NCI-H226 (cell line): ENCODE measurements around the gene TWNK.

Experiments
- DNase-seq: peaks from one replicate; pipeline ENCODE4 v3.0.0-alpha.2; 2015

Gene TWNK

DNA sequence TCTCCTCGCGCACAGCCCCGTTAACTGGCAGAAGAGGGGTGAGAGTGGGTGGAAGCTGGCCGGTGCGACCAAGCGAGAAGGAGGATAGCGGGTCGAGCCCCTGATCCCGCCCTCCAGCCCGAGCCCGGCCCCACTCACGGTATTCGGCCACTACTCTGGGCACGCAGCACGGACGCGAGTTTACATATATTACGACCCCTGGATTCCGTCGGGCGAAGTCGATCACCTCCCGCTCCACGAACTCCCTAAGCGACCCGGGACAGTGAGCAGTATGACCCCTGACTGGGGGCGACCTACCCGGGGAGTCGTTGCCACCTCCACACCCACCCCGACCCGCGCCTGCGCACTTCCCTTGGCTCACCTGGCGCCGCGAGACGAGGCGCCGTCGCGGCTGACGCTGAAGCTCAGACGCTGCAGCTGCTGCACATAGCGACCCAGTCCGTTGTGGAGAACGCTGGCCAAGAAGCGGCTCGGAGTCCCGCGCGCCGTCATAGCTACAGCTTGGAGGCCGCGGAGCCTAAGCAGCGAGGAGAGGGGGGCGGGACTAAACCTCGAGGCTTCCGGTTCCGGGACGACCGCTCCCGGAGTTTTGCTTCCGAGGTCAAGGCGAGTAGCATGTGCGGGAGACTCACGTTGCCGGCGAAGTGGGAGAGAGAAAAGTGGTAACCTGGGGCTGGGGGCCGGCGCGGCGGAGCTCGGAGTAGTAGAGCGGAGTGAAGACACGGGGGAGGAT is at the start of gene TWNK, which contains the start of gene MRPL43:
TWNK (plus strand) TSS at position 592 of the 733 bp plus-strand sequence. CDS start 668 bp downstream, outside the sequence.
MRPL43 (minus strand) TSS at position 546 of the 733 bp plus-strand sequence; CDS start at position 492, 54 bp downstream.
- DNase-seq, result peak; percentile 76

DNA sequence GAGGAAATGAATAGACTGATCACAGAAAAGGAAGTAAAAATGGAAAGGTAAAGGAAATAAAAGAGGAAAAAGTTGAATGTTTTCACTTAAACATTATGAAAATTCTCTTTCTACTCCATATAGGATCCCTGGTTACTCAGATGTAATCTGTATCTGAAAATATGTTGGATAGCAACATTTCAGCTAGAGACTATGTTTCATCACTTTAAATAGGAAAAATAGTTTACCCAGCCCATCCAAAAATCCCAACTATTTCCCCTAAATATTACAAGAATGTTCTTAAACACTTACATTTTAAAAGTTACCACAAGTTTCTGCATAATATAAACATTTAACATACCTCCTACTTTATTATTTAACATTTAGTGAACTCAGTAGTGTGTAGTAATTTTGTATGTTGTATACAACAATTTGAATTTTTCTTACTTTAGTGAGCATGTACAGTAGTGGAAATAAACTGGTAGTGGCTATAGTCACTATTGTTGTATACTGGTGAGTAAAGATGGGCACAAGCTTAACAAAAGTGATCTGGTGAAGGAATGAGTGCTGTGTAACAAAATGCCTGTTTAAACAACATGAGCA is 47.5 kb upstream of the TWNK start:
- DNase-seq, result no peak

DNA sequence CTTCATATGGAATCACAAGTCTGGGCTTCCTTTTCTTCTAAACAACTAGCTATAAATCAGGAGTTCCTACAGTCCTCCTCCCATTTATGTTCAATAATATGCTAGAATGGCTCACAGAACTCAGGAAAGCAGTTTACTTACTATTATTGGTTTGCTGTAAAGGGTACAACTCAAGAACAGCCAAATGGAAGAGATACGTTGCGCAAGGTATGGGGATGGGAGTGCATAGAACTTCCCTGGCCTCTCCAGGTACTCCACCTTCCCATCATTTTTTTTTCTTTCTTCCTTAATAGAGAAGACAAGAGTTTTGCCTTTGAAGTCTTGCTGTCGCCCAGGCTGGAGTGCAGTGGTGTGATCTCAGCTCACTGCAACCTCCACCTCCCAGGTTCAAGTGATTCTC is 45.1 kb upstream of the TWNK start:
- no peak for DNase-seq

DNA sequence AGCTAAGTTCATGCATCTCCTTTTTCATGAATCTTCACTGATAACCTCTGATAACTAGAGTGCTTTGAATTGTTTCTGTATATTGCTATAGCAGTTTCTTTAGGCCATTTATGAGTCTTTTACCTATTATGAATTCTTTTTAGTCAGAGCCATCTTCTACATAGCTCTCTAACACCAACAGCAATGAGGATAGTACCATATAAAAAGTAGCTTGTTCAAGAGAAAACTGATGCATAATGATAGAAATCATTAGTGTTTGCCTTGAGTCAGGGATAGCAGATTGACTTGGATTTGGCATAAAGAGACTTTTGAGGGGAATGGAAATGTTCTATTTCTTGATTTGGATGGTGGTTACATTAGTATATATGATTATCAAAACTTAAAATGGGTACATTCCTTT is 43.8 kb upstream of the TWNK start:
- no peak for DNase-seq

DNA sequence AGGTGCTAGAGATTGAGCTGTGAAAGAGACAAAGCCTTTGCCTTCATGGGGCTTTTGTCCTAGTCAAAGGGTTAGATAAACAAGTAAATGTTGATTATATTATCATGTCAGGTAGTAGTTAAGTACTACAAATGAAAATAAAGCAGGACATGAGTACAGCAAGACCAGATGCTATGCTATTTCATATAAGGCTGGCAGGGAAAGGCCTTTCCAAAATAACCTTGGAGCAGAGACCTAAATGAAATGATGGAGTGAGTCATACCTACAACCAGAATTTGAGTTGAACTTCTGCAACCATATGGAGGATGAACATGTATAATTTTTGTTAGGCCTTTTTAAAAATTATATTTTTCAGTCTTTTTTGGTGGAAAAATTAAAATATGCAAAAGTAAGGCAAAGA is 41.6 kb upstream of the TWNK start:
- no peak for DNase-seq

DNA sequence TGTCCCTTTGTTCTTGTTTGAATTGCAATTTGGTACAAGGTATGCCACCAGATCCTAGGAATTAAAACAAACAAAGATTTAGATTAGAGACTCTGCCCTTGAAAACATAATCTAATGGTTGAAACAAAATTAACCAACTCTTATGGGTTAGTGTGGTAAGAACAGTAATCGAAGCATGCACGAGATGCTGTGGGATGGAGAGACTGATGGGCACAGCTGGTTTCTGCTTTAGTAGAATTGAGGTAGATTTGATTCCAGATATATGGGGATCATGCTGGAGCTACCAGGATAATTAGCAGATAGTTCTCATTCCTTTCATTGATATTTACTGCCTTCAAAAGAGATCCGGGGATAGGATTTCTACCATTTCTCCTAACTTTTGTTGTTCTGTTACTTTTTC is 38.4 kb upstream of the TWNK start:
- no peak for DNase-seq

DNA sequence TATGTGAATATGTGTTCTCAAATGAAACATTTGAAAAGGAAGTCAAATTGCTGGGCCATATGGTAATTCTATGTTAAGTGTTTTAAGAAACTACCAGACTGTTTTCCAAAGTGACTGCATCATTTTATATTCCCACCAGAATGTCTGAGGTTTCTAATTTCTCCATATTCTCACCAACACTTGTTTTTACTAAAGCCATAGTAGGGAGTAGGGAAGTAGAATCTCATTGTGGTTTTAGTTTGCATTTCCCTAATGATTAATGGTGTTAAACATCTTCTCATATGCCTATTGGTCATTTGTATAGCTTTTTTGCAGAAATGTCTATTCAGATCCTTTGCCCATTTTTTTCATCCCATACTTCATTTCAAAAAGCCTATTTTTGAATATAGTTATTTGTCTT is 27.1 kb upstream of the TWNK start:
- DNase-seq, result no peak

DNA sequence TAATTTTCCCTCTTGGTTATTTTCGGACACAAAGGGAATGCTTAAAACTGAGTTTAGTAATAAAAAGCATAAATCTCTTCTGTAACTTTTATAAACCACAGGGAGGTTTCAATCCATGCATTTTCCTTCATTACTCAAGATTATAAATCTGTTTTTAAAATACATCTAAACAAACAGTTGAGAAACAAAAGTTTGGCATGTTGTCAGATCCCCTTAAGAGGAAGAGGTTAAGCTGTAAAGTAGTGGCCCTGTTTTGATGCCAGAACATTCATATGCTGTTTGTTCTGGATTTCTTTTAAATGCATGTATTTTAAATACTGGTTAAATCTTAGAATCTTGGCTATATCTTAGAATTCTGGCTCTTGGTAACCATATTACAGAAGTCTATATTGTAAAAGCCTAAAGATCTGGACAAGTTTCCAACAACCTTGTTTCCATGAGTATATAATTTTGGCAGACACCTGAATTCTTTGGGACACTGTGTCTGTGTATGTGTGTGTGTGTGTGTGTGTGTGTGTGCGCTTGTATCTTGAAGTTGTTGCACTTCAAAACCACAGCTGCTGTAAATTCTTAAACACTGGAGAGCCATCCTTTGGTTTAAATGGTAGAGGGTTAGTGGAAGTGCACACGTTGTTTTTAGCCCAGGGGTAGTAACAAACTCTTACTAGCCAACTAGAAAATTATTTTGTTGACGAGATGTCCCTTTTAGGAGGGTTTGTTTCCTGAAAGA is 24.8 kb upstream of the TWNK start:
- no peak for DNase-seq

DNA sequence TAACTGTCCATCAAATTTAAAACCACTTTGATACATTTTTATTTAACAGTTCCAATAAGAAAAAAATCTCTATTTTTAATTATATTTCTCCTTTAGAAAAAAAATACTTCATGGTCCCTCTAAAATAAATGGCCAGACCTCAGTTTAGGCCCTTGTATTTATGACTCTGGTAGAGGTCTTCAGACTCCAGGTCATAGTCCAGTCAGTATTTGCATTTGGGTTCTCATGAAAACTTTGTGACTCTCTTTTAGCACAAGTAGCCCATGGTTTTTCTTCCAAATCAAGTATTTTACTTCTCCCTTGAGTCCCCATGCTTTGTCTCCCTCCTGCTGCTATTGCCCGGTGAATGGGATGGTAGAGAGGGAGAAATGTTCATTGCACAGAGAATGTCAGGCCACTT is 23.5 kb upstream of the TWNK start:
- DNase-seq, result no peak

DNA sequence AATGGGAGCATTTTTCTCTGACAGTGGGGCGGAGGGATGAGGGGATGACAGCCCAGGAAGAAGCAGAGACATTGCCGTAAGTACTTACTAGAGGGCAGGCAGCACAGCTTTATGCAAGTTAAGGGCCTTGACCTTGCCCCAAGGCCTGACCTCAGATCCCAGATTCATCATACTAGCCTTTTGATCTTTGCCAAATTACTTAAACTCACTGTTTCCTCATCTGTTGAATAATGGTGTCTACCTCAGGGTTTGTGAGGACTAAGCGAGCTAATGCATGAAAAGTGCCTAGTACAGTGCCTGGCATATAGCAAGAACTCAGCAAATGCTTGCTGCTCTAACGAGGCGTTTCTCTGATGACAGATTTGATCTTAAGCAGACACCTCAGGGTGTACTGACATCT is 21.5 kb upstream of the TWNK start:
- no peak for DNase-seq

DNA sequence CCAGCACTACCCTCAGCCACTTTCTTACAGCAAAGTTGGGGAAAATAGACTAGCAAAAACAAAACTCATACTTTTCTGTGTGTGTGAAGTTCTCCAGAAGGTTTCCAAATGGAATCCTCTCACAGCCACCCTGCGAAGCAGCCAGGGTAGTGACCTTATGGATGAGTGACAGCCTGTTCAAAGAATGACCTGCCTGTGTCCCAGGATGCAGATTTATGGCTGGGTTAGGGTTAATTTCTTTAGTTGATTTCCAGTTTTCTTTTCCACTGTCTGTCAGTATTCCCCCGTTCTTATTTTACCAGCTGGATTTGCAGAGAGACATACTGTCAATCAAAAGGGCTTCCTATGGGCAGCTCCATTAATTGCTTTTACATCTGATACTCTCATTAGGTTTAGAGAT is 20.5 kb upstream of the TWNK start:
- DNase-seq, result no peak

DNA sequence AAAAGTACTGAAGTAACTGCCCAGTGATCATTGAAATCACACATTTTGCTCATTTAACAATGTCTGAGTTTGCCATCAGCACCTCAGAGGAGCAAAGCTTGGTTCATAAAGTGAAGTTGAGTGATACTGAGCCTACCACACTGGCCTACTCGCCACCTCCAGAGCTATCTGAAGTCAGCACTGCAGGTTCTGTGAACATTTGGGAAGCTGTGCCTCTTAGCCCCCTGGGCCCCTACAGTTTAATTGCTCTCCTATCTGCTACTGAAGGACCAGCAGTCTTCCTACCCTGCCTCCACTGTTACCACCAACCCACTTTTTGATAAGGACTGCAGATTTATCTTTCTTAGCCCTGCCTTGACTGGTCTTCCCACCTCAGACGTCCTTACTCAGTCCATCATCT is 20.0 kb upstream of the TWNK start:
- no peak for DNase-seq

DNA sequence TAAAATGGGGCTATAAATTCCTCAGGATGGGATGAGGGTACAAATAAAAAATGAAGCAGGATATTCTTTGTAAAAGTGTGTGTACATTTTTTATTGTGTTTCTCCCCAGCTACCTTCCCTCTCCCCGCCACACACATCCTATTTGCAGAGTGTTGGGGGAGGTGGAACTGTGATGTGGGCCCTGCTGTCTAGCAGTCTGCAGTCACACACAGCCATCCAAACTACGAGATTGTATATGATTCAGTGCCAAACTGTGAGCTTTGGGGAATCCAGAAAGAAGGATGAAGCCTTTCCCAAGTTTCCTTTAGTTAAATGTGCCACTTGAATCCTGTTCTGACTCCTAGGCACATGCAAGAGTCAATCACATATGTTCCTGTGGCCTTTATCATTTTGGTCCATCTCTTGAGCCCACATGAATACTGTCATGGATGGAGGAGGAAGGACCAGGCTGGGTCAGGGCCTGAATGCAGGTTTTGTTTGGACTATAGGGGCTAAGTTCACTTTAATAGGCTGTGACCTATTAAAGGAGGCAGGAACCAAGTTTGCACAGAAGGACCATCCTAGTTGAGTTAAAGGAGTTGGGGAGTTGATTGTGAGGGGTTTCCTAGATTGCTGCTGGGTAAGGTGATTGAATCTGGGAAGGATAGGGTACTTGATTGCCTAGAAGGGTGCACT is 19.1 kb upstream of the TWNK start:
- no peak for DNase-seq

DNA sequence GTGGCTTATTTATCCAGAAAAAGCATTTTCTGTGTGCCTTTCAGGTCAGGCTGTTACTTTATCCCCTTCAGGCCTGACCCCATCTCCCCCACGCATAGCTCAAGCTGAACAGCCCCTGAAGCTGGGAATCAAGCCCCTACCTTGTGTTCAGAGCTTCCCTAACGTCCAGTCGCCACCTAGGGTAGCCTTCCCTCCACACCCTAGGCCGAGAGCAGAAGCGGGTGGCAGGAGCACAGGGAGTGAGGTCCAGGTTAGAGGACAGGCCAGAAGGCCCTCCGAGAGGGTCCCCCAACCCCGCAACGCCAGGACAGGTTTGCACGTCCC is 18.5 kb upstream of the TWNK start:
- DNase-seq, result no peak

DNA sequence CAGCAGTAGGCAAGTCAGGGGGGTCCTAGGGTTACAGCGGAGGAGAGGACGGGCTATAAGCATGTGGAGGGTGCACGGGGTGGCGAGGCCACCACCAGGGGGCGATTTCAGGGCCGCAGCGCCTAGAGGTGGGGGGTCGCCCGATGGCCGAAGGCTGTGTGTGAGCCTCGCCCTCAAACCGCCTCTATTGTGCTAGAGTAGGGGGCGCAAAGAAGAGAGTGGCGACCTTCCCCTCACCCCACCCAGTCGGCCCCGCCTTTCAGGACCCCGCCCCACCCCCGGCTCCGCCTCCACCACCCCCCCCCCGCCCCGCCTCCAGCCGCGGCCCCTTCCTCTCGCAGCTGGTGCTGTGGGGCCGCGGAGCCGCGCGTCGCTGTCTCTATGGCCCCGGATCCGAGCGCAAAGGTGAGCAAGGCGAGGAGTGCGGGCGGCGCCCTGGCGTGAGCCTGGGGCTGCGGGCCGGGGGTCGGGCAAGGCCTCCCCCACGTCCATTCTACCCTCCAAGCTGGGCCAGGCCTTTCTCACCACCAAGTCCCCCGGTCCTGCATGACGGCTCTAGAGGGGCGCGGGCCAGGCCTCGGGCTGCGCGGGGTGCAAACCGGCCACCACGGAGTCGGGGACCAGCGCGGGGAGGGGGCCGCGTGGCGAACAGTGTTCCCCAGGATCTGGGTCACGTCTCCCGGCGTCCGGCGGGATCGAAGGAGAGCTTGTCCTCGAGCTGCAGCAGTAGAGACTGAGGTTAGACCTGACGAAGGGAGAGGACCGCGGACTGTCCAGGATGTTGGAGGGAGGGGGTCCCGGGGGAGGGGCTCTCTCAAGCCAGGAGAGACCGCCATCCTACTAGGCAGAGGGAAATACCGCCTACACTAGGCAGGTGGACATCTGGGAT is 17.9 kb upstream of the TWNK start, which contains the start of gene SEMA4G:
SEMA4G (plus strand) TSS at position 318 of the 889 bp plus-strand sequence. CDS start 3,409 bp downstream, outside the sequence.
- no peak for DNase-seq

DNA sequence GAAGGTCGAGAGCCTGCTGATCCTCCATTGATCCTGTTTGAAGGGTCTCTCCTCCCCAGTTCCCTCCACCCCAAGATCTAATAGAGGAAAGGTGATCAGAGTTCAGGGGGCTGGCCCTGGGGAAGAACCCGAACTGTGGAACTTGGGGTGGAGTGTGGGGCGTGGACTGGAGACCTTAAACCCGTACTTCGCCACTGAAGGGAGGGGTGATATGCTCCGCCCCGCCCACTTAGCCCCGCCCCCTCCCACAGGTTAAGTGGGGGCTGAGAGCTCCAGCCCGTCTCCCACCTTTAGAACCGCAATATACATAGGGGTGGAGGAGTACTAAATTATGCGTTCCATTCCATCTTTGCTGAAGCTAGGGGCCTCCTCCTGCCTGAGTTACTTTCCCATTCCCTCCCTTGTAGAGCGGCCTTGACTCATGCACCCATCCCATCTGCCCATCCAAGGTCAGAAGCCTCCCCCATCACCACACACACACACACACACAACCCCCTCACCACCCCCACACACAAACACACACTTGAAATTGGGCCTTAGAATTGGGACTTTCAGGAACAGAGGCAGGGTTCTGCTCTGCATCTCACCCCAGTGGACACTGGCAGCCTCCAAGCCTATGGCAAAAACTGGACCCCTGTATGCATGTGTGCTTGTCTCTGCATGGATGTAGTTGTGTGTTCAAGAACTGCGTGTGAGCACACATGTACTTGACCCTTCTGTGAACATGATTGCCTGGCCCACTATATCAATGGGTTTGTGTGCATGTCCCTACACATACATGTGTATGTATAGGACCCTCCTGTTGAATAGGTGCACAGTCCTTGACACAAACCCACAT is 17.0 kb upstream of the TWNK start:
- no peak for DNase-seq

DNA sequence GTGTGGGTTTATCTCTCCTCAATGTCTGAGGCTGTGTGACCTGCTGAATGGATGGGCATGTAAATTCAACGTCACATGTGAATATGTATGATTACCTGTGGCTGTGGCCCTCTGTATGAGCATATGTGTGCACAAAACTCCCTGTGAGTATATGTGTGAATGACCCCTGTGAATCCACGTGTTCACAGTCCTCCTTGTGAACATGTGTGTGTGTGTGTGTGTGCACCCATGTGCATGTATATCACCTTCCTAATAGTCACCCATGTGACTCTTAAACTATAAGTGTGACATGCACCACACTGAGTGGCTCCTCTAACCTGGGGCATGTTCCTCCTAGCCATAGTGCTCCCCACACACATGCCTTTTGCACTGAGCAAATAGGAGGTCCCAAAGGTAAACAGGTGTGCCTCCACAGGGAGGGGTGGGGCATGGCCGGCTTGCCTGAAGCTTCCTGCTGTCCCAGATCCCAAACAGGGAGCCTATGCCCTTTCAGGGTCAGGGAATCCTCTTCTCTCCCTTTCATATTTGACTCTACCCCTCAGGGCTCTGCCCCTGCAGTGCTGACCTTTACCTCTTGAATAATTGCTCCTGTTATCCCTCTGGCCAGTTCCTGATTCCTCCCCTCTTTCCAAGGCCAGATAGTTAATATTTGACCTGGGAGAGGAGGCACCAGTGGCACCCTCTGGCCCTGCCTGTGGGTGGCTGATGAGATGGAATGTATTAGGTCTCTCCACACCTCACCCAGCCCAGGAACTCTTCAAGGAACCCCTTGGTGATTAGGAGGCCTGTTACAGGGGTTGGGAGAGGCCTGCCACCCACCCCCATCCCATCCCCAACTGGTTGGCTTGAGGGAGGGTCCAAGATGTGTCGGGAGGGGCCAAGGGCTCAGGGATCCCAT is 16.2 kb upstream of the TWNK start:
- DNase-seq, result no peak

DNA sequence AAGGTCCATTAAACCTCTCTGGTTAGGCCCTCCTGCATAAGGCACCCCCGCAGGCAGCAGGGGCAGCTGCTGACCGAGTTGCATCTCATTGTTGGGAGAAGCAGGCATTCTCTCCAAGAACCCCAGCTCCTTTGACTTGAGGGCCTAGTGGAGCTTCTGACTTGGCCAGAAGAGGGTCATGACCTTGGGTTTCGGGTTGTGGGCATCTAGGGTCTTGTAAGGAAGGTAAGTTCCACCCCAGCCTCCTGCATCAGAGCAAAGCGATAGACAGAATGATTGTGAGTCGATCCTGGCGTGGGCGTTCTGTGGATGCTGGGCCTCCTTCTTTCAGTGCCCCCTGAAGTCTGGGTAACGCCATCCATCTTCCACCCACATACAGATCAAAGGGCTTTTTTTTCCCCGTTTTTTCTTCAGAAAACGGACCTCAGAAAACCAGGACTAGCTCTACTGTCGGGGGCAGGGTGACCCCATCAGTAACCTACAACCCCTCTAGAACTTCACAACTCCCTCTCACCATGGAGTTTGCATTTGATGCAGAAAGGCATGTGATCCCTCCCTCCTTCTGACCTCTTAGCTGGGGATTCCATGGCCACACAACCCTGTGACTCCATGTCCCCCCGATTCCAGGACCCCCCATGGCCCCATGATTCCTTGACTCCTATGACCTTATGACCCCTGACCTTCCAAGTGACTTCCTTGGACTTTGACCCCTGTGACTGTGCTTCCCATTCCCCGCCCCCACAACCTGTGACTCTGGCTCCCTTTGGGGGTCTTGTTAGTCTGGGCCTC is 15.0 kb upstream of the TWNK start:
- no peak for DNase-seq

DNA sequence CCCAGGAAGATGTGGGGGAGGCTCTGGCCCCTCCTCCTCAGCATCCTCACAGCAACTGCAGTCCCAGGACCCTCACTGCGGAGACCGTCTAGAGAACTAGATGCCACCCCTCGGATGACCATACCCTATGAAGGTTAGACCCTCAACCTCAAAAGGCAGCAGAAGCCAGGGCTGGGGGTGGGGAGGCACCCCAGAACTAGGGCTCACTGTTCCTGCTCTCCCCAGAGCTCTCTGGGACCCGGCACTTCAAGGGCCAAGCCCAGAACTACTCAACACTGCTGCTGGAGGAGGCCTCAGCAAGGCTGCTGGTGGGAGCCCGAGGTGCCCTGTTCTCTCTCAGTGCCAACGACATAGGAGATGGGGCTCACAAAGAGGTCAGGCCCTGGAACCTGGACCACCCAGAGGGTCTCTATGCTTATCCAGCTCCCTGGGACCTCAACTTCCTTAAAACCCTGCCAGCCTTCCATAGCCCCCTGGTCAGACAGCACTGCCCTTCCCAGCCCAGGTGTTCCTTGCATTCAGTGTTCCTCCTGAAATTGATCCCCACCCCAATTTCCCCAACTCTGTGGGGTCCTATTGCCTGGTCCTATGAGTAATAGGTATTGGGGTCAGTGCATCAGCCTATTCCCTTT is 14.3 kb upstream of the TWNK start:
- no peak for DNase-seq
